K562 (cell line): ENCODE measurements around the gene MYL6B. TPM values are rescaled to one million over a fixed set of nuclear protein-coding genes. Genes with fewer than 3 reads are reported as not detected.
A peak's percentile ranks its signal among the peaks of the same experiment; 100 is the strongest.

Source experiments
- CEBPG ChIP-seq, 3 experiments: fragments of 200-800 bp in 1 of 3; sonication (Bioruptor generic) in 1 of 3; sonication (generic) in 1 of 3; formaldehyde crosslinking in 1 of 3; IDR thresholded peaks in 2 of 3; conservative IDR thresholded peaks in 1 of 3; 2 replicates each; pipeline versions ENCODE4 v1.6.1 to v1.8.0; 2016 to 2022; ENCODE audit warnings: missing compliant biosample characterization in 2 of 3, missing genetic modification characterization in 2 of 3, mild to moderate bottlenecking in 1 of 3, missing genetic modification reagents in 1 of 3
- CTBP1 ChIP-seq: fragments of 450-650 bp; IDR thresholded peaks from 2 replicates; pipeline ENCODE4 v1.6.1; 2016; ENCODE audit warnings: borderline replicate concordance
- FOXA3 ChIP-seq, 2 experiments: fragments of 450-650 bp in 1 of 2; sonication (generic) in 1 of 2; formaldehyde crosslinking; IDR thresholded peaks in 1 of 2; conservative IDR thresholded peaks in 1 of 2; 2 replicates each; pipeline versions ENCODE4 v1.4.0 to v1.8.0; 2020 to 2022; ENCODE audit warnings: mild to moderate bottlenecking in 2 of 2, missing genetic modification reagents in 1 of 2
- FOXK2 ChIP-seq, 2 experiments: fragments of 450-650 bp; IDR thresholded peaks in 1 of 2; conservative IDR thresholded peaks in 1 of 2; 2 replicates each; pipeline ENCODE4 v1.6.1; 2016; ENCODE audit warnings: low read depth in 2 of 2, mild to moderate bottlenecking in 1 of 2
- HEY1 ChIP-seq: fragments of 250-450 bp; sonication (Bioruptor Pico); IDR thresholded peaks from 2 replicates; pipeline ENCODE4 v1.5.0; 2020; ENCODE audit warnings: mild to moderate bottlenecking, moderate library complexity, borderline replicate concordance
- MCM3 ChIP-seq: fragments of 450-650 bp; IDR thresholded peaks from 2 replicates; pipeline ENCODE4 v1.6.1; 2016
- NR2F6 ChIP-seq: fragments of 450-650 bp; formaldehyde crosslinking; IDR thresholded peaks from 2 replicates; pipeline ENCODE4 v1.4.0; 2020; ENCODE audit warnings: mild to moderate bottlenecking
- NR3C1 ChIP-seq: sonication (generic); formaldehyde crosslinking; IDR thresholded peaks from 2 replicates; pipeline ENCODE4 v1.8.1; 2022; ENCODE audit warnings: missing genetic modification reagents
- PHB2 ChIP-seq: fragments of 450-650 bp; IDR thresholded peaks from 2 replicates; pipeline ENCODE4 v1.6.1; 2017; ENCODE audit warnings: low read depth
- POLR2A ChIP-seq: fragments of 450-650 bp; conservative IDR thresholded peaks from 2 replicates; pipeline ENCODE4 v1.6.1; 2016
- POLR2AphosphoS5 ChIP-seq: IDR thresholded peaks from 2 replicates; pipeline ENCODE4 v1.6.1; 2011; ENCODE audit warnings: mild to moderate bottlenecking, low read depth, low read length, moderate library complexity; ENCODE audit not compliant: control insufficient read depth, insufficient read depth
- PPARD ChIP-seq: fragments of 250-450 bp; sonication (Bioruptor Pico); IDR thresholded peaks from 2 replicates; pipeline ENCODE4 v1.8.0; 2022; ENCODE audit warnings: inconsistent platforms, mild to moderate bottlenecking, moderate library complexity
- RAD21 ChIP-seq, 2 experiments: fragments of 250-450 bp in 1 of 2; fragments of 450-650 bp in 1 of 2; sonication (Bioruptor Pico) in 1 of 2; formaldehyde crosslinking in 1 of 2; IDR thresholded peaks in 1 of 2; conservative IDR thresholded peaks in 1 of 2; 2 replicates each; pipeline versions ENCODE4 v1.4.0 to v1.8.0; 2020 to 2022; ENCODE audit warnings: mild to moderate bottlenecking in 2 of 2, moderate library complexity in 1 of 2
- RB1 ChIP-seq: fragments of 450-650 bp; IDR thresholded peaks from 2 replicates; pipeline ENCODE4 v1.6.1; 2017; ENCODE audit warnings: low read depth, mild to moderate bottlenecking
- RBM39 ChIP-seq: fragments of 200-400 bp; formaldehyde crosslinking; optimal IDR thresholded peaks from 2 replicates; pipeline ENCODE3; 2018; ENCODE audit warnings: low read depth, low read length
- SREBF2 ChIP-seq: sonication (generic); formaldehyde crosslinking; IDR thresholded peaks from 2 replicates; pipeline ENCODE4 v1.4.0; 2020; ENCODE audit warnings: mild to moderate bottlenecking, missing genetic modification reagents
- SRF ChIP-seq, 2 experiments: fragments of 250-450, 450-650 bp in 1 of 2; sonication (Bioruptor Pico) in 1 of 2; sonication (generic) in 1 of 2; formaldehyde crosslinking; IDR thresholded peaks; 2 replicates each; pipeline versions ENCODE4 v1.5.0 to v1.5.1; 2020 to 2022; ENCODE audit warnings: mild to moderate bottlenecking in 1 of 2, missing genetic modification reagents in 1 of 2
- TEAD1 ChIP-seq, 2 experiments: fragments of 450-650 bp in 1 of 2; sonication (generic) in 1 of 2; formaldehyde crosslinking; IDR thresholded peaks; 2 replicates each; pipeline versions ENCODE4 v1.4.0 to v1.8.0; 2020 to 2022; ENCODE audit warnings: mild to moderate bottlenecking in 2 of 2, missing genetic modification reagents in 1 of 2
- YBX1 ChIP-seq: fragments of 450-650 bp; IDR thresholded peaks from 2 replicates; pipeline ENCODE4 v1.7.1; 2016; ENCODE audit warnings: mild to moderate bottlenecking
- ZNF696 ChIP-seq: fragments of 250-450 bp; sonication (Bioruptor Pico); conservative IDR thresholded peaks from 2 replicates; pipeline ENCODE4 v1.4.0; 2020; ENCODE audit warnings: mild to moderate bottlenecking, moderate library complexity
- ZNF79 ChIP-seq: fragments of 250-450 bp; sonication (Bioruptor Pico); IDR thresholded peaks from 2 replicates; pipeline ENCODE4 v1.4.0; 2020; ENCODE audit warnings: low read depth, mild to moderate bottlenecking, moderate library complexity
- polyA plus RNA-seq, 8 experiments: library from polyadenylated mRNA; depleted of rRNA in 4 of 8; stranded (reverse) in 5 of 8; unstranded in 3 of 8; fragments of >200 nt; fragmentation: Nextera tagmentation in 2 of 8; fragmentation: Illumina TruSeq in 1 of 8; extraction: Ambion mirVana in 2 of 8; extraction: Trizol in 1 of 8; gene quantifications; 2 replicates each; pipeline versions ENCODE4 v1.2.1 to v1.2.3, GENCODE V29; 2011 to 2014; ENCODE audit warnings: inconsistent platforms in 1 of 8, missing spikeins in 1 of 8
- total RNA-seq, 7 experiments: library from RNA; depleted of rRNA in 6 of 7; stranded (reverse); fragments of >200 nt in 6 of 7; fragmentation: Illumina TruSeq in 2 of 7; extraction: Trizol in 2 of 7; gene quantifications; 2 replicates each; pipeline versions ENCODE4 v1.2.1 to v1.2.3, GENCODE V29; 2011 to 2021; ENCODE audit warnings: low replicate concordance in 1 of 7
- TF ChIP-seq, protein P1 (sequence below): sonication (generic); formaldehyde crosslinking; IDR thresholded peaks from 2 replicates; pipeline ENCODE4 v1.8.0; 2022; ENCODE audit warnings: mild to moderate bottlenecking, missing genetic modification reagents
- TF ChIP-seq, protein P2 (sequence below): sonication (generic); formaldehyde crosslinking; IDR thresholded peaks from 2 replicates; pipeline ENCODE4 v1.9.0; 2022; ENCODE audit warnings: mild to moderate bottlenecking, missing genetic modification reagents
- TF ChIP-seq, protein P3 (sequence below): IDR thresholded peaks from 3 replicates; pipeline ENCODE4 v1.6.1; 2011; ENCODE audit warnings: borderline replicate concordance, mild to moderate bottlenecking; ENCODE audit not compliant: insufficient read length, insufficient read depth
- TF ChIP-seq, protein P4 (sequence below): fragments of 250-450 bp; sonication (Bioruptor Pico); IDR thresholded peaks from 2 replicates; pipeline ENCODE4 v1.5.0; 2020; ENCODE audit warnings: mild to moderate bottlenecking, borderline replicate concordance

The MYL6B gene
- total and polyA plus RNA-seq, 9 of the 15 experiments (the other 6 are each of a cell fraction or from before 2014, with no cell fraction given): 42.8 to 77.3 (median 68.6) TPM

DNA sequence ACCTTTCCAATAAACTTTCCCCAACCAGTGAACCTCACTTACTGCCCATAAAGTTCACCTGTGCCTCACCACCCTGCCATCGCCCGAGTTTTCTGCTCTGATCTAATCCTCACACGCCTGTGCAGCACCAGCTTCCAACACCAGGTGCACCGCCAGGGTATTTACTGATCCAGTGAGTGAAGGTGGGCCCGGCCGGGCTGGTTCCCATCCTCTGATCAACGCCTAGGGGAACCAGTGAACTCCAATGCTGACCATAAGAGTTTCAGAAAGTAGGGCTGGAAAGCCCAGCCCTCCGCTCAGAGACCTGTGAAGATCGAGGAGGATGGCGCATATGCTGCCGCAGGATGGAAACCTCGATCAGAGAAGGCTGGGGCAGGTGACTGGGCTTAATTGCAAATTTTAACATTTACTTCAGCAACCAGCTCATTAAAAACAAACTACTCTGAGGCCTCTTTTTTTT, 685 bp upstream of the MYL6B start (continued):
- 0 out of 4 replicates have a peak, but pooled peaks of 1 of the 2 experiments have one; percentile 8 for TF ChIP-seq RAD21 (CRISPR knock-in tag; conservative IDR thresholded peaks at IDR 0.05 in 1 of 2, IDR thresholded peaks at IDR 0.05 in 1 of 2)
- TF ChIP-seq POLR2A: no peak; the same call in 1 of the 2 replicates
- TF ChIP-seq, protein P1, sequence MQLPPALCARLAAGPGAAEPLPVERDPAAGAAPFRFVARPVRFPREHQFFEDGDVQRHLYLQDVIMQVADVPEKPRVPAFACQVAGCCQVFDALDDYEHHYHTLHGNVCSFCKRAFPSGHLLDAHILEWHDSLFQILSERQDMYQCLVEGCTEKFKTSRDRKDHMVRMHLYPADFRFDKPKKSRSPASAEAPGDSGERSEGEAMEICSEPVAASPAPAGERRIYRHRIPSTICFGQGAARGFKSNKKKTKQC: peak; percentile 81
- TF ChIP-seq, protein P2, sequence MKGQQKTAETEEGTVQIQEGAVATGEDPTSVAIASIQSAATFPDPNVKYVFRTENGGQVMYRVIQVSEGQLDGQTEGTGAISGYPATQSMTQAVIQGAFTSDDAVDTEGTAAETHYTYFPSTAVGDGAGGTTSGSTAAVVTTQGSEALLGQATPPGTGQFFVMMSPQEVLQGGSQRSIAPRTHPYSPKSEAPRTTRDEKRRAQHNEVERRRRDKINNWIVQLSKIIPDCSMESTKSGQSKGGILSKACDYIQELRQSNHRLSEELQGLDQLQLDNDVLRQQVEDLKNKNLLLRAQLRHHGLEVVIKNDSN: peak; percentile 41; the same call in 1 of the 2 replicates
- no peak for TF ChIP-seq PPARD (CRISPR knock-in tag)
- TF ChIP-seq RB1: no peak
- no peak for TF ChIP-seq SREBF2 (CRISPR knock-in tag)
- TF ChIP-seq CEBPG (CRISPR knock-in tag; IDR thresholded peaks at IDR 0.05): no peak
- no peak for TF ChIP-seq CEBPG (tag; conservative IDR thresholded peaks at IDR 0.05 in 1 of 2, IDR thresholded peaks at IDR 0.05 in 1 of 2)
- no peak for TF ChIP-seq YBX1
- no peak for TF ChIP-seq RBM39
- TF ChIP-seq FOXK2 (conservative IDR thresholded peaks at IDR 0.05 in 1 of 2, IDR thresholded peaks at IDR 0.05 in 1 of 2; ENCODE audit: low read depth in 2 of 2): 0 out of 4 replicates have a peak, but pooled peaks of 1 of the 2 experiments have one; percentile 33
- TF ChIP-seq MCM3: no peak
- TF ChIP-seq NR3C1 (CRISPR knock-in tag): no peak
- TF ChIP-seq CTBP1: 0 out of 2 replicates have a peak, but pooled peaks have one; percentile 39
- no peak for TF ChIP-seq NR2F6
- TF ChIP-seq HEY1 (CRISPR knock-in tag): no peak
- TF ChIP-seq PHB2: no peak
- TF ChIP-seq FOXA3 (CRISPR knock-in tag; conservative IDR thresholded peaks at IDR 0.05 in 1 of 2, IDR thresholded peaks at IDR 0.05 in 1 of 2): 0 out of 4 replicates have a peak, but pooled peaks of 1 of the 2 experiments have one; percentile 70
- peak in 1 of 2 experiments; percentile 50; a peak in 1 of 4 replicates for TF ChIP-seq TEAD1 (CRISPR knock-in tag; IDR thresholded peaks at IDR 0.05)
- TF ChIP-seq, protein P3, sequence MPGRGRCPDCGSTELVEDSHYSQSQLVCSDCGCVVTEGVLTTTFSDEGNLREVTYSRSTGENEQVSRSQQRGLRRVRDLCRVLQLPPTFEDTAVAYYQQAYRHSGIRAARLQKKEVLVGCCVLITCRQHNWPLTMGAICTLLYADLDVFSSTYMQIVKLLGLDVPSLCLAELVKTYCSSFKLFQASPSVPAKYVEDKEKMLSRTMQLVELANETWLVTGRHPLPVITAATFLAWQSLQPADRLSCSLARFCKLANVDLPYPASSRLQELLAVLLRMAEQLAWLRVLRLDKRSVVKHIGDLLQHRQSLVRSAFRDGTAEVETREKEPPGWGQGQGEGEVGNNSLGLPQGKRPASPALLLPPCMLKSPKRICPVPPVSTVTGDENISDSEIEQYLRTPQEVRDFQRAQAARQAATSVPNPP: no peak
- TF ChIP-seq ZNF696 (CRISPR knock-in tag): no peak
- TF ChIP-seq SRF (CRISPR knock-in tag; IDR thresholded peaks at IDR 0.05): peak in 1 of 2 experiments; percentile 35; a peak in 1 of 4 replicates
- TF ChIP-seq ZNF79: no peak
- peak; percentile 63 for TF ChIP-seq POLR2AphosphoS5
- TF ChIP-seq, protein P4, sequence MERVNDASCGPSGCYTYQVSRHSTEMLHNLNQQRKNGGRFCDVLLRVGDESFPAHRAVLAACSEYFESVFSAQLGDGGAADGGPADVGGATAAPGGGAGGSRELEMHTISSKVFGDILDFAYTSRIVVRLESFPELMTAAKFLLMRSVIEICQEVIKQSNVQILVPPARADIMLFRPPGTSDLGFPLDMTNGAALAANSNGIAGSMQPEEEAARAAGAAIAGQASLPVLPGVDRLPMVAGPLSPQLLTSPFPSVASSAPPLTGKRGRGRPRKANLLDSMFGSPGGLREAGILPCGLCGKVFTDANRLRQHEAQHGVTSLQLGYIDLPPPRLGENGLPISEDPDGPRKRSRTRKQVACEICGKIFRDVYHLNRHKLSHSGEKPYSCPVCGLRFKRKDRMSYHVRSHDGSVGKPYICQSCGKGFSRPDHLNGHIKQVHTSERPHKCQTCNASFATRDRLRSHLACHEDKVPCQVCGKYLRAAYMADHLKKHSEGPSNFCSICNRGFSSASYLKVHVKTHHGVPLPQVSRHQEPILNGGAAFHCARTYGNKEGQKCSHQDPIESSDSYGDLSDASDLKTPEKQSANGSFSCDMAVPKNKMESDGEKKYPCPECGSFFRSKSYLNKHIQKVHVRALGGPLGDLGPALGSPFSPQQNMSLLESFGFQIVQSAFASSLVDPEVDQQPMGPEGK (CRISPR knock-in tag): no peak
